HUES64 (cell line): ENCODE data around the gene KCTD10.
"Not testable (repeated sequence)": the region's sequence is repeated elsewhere in the genome, so short reads cannot be mapped to it uniquely, and the experiment has no call there.

Source experiments
- H3K27ac ChIP-seq: 2 replicates; pipeline ENCODE4 v1.7.0; 2013; ENCODE audit warnings: low read depth, low read length, inconsistent platforms
- H3K27me3 ChIP-seq: 2 replicates; pipeline ENCODE4 v1.6.1; 2013; ENCODE audit warnings: mild to moderate bottlenecking, low read length; ENCODE audit not compliant: insufficient read depth
- H3K36me3 ChIP-seq: 2 replicates; pipeline ENCODE4 v1.6.1; 2013; ENCODE audit warnings: mild to moderate bottlenecking, low read length; ENCODE audit not compliant: insufficient read depth
- H3K4me1 ChIP-seq: 2 replicates; pipeline ENCODE4 v1.6.1; 2013; ENCODE audit warnings: mild to moderate bottlenecking, low read length, moderate library complexity; ENCODE audit not compliant: insufficient read depth
- H3K4me3 ChIP-seq: 2 replicates; pipeline ENCODE4 v1.5.1; 2013; ENCODE audit warnings: mild to moderate bottlenecking, low read length, moderate library complexity
- H3K9ac ChIP-seq: 2 replicates; pipeline ENCODE4 v1.6.1; 2013; ENCODE audit warnings: mild to moderate bottlenecking, low read depth, low read length
- H3K9me3 ChIP-seq: 2 replicates; pipeline ENCODE4 v1.6.1; 2013; ENCODE audit warnings: low read depth, low read length; ENCODE audit not compliant: insufficient read depth
- WGBS: fragments of 150-250, 120-280 bp; methylation state at CpG from one replicate; pipeline ENCODE4 v1.1.7; 2013; ENCODE audit warnings: missing lambda C conversion rate; 5-methylcytosine and 5-hydroxymethylcytosine counted together

Gene KCTD10

GRCh38 chr12:109404841-109405240, 72.3 kb downstream of the KCTD10 start:
- H3K9me3 ChIP-seq, H3K4me3 ChIP-seq, H3K4me1 ChIP-seq, H3K27me3 ChIP-seq, H3K27ac ChIP-seq, H3K36me3 ChIP-seq, H3K9ac ChIP-seq: not testable (repeated sequence)
- 89% methylated on average over 2 of the region's 2 CpGs for WGBS
